NCI-H2171 (cell line): ENCODE measurements around the gene SORBS1.
"Not testable (repeated sequence)": the region's sequence is repeated elsewhere in the genome, so short reads cannot be mapped to it uniquely, and the experiment has no call there.

ENCODE experiments used
- DNase-seq: peaks from one replicate; lab custom pipeline; 2025; lab: John Stamatoyannopoulos, UW

Gene SORBS1

GRCh38 chr10:95388539-95388938 is 172.6 kb downstream of the SORBS1 start:
- DNase-seq: no peak

- DNase-seq: no peak
Observed at GRCh38 chr10:95388109-95388471, 173.1 kb downstream of the SORBS1 start.

- no peak for DNase-seq
Observed at GRCh38 chr10:95384011-95384704, 177.0 kb downstream of the SORBS1 start.

- DNase-seq: no peak
Observed at GRCh38 chr10:95382596-95382995, 178.6 kb downstream of the SORBS1 start.

- no peak for DNase-seq
Observed at GRCh38 chr10:95382174-95382573, 179.0 kb downstream of the SORBS1 start.

- DNase-seq: no peak
Observed at GRCh38 chr10:95377950-95378349, 183.2 kb downstream of the SORBS1 start.

GRCh38 chr10:95375418-95375817 is 185.8 kb downstream of the SORBS1 start:
- DNase-seq: no peak

GRCh38 chr10:95374597-95375209 is 186.5 kb downstream of the SORBS1 start:
- peak; percentile 29 for DNase-seq

GRCh38 chr10:95373660-95374059 is 187.5 kb downstream of the SORBS1 start:
- DNase-seq: no peak

GRCh38 chr10:95364342-95364741 is 196.8 kb downstream of the SORBS1 start:
- DNase-seq: no peak

- DNase-seq: peak; percentile 34
Observed at GRCh38 chr10:95363303-95363912, 197.8 kb downstream of the SORBS1 start.

- no peak for DNase-seq
Observed at GRCh38 chr10:95360122-95360714, 201.0 kb downstream of the SORBS1 start.

GRCh38 chr10:95359466-95359865 is 201.7 kb downstream of the SORBS1 start:
- DNase-seq: no peak

GRCh38 chr10:95356190-95356955 is 204.8 kb downstream of the SORBS1 start:
- no peak for DNase-seq

GRCh38 chr10:95355301-95355700 is 205.9 kb downstream of the SORBS1 start:
- no peak for DNase-seq

GRCh38 chr10:95354110-95354509 is 207.1 kb downstream of the SORBS1 start:
- DNase-seq: no peak

GRCh38 chr10:95353123-95353522 is 208.0 kb downstream of the SORBS1 start:
- DNase-seq: no peak

GRCh38 chr10:95352684-95353083 is 208.5 kb downstream of the SORBS1 start:
- no peak for DNase-seq

GRCh38 chr10:95350830-95351228 is 210.3 kb downstream of the SORBS1 start:
- no peak for DNase-seq

GRCh38 chr10:95350219-95350829 is 210.8 kb downstream of the SORBS1 start:
- DNase-seq: no peak

GRCh38 chr10:95347402-95347766 is 213.8 kb downstream of the SORBS1 start:
- DNase-seq: not testable (repeated sequence)
